Measurements from ENCODE around the gene PLIN3.
A peak's percentile ranks its signal among the peaks of the same experiment; 100 is the strongest.
"Not testable (repeated sequence)": the region's sequence is repeated elsewhere in the genome, so short reads cannot be mapped to it uniquely, and the experiment has no call there.

Gene PLIN3

GRCh38 chr19:4870025-4870700 is 2.7 kb upstream of the PLIN3 start:
- peaks cover 29% of the 10 kb centered on the region for H3K4me1 Mint-ChIP-seq
- no peak overlapping the region for H3K27ac Mint-ChIP-seq
- H3K4me3 Mint-ChIP-seq = no peak overlapping the region
- H3K36me3 Mint-ChIP-seq = no peaks in the 10 kb centered on the region
- peaks cover 15% of the 10 kb centered on the region for H3K27me3 Mint-ChIP-seq
- no peaks in the 10 kb centered on the region for H3K9me3 Mint-ChIP-seq
- no peak for ATAC-seq

- Mint-ChIP-seq H3K36me3 (no peaks in the 10 kb centered on the region), H3K4me1 (peaks cover 44% of the 10 kb centered on the region), H3K27ac (peak overlapping the region; percentile 85), H3K4me3 (peak overlapping the region; percentile 88), H3K27me3 (peaks cover 15% of the 10 kb centered on the region), H3K9me3 (no peaks in the 10 kb centered on the region)
- no peak for ATAC-seq
These were observed 893 bp upstream of the PLIN3 start for GRCh38 chr19:4868286-4868834.

GRCh38 chr19:4866595-4867424 is 657 bp downstream of the PLIN3 start:
- Mint-ChIP-seq H3K36me3 (peaks cover 5% of the 10 kb centered on the region), H3K4me3 (peak overlapping the region; percentile 88), H3K9me3 (no peaks in the 10 kb centered on the region), H3K27ac (peak overlapping the region; percentile 85), H3K4me1 (peaks cover 44% of the 10 kb centered on the region), H3K27me3 (peaks cover 3% of the 10 kb centered on the region)
- ATAC-seq = peak; percentile 31

DNA sequence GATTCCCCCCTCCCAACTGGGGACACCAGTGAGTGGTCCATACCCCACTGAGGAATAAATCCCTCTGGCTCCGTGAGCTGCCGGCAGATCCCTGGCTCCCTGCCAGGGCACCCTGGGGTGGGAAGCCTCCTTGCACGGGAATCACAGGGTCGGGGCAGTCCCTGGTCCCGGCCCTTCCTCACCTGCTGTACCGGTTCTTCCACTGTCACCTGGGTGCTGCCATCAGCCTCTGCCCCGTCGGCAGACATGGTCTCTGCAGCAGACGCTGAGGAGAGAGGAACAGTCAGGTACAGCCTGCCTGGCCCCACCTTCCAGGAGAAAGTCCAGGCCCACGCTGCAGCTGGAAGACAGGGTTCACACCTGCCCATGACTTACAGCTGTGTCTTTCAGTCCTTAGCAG is 6.3 kb downstream of the PLIN3 start:
- Mint-ChIP-seq H3K4me3 (no peak overlapping the region), H3K27me3 (no peaks in the 10 kb centered on the region), H3K27ac (no peak overlapping the region), H3K36me3 (peaks cover 16% of the 10 kb centered on the region), H3K9me3 (no peaks in the 10 kb centered on the region), H3K4me1 (peaks cover 22% of the 10 kb centered on the region)
- no peak for ATAC-seq

- no peak overlapping the region for H3K4me3 Mint-ChIP-seq
- H3K27ac Mint-ChIP-seq = no peak overlapping the region
- no peaks in the 10 kb centered on the region for H3K9me3 Mint-ChIP-seq
- ATAC-seq = no peak
- peaks cover 18% of the 10 kb centered on the region for H3K4me1 Mint-ChIP-seq
- H3K36me3 Mint-ChIP-seq = peaks cover 25% of the 10 kb centered on the region
- H3K27me3 Mint-ChIP-seq = no peaks in the 10 kb centered on the region
These were observed 7.8 kb downstream of the PLIN3 start for GRCh38 chr19:4859697-4860096.

- not testable (repeated sequence) for H3K27ac Mint-ChIP-seq, ATAC-seq, H3K9me3 Mint-ChIP-seq, H3K27me3 Mint-ChIP-seq, H3K4me3 Mint-ChIP-seq
- H3K4me1 Mint-ChIP-seq = peaks cover 11% of the 10 kb centered on the region
- H3K36me3 Mint-ChIP-seq = peaks cover 29% of the 10 kb centered on the region
These were observed 11.0 kb downstream of the PLIN3 start for GRCh38 chr19:4856468-4856867.

- not testable (repeated sequence) for H3K4me3 Mint-ChIP-seq, H3K9me3 Mint-ChIP-seq, H3K27ac Mint-ChIP-seq, ATAC-seq, H3K27me3 Mint-ChIP-seq
- peaks cover 21% of the 10 kb centered on the region for H3K36me3 Mint-ChIP-seq
- H3K4me1 Mint-ChIP-seq = peaks cover 27% of the 10 kb centered on the region
These were observed 14.0 kb downstream of the PLIN3 start for GRCh38 chr19:4853506-4853905.

GRCh38 chr19:4852484-4852883 is 15.0 kb downstream of the PLIN3 start:
- Mint-ChIP-seq H3K36me3 (peaks cover 23% of the 10 kb centered on the region), H3K27me3 (no peaks in the 10 kb centered on the region), H3K27ac (no peak overlapping the region), H3K4me3 (no peak overlapping the region), H3K9me3 (no peaks in the 10 kb centered on the region), H3K4me1 (peaks cover 27% of the 10 kb centered on the region)
- ATAC-seq = no peak

DNA sequence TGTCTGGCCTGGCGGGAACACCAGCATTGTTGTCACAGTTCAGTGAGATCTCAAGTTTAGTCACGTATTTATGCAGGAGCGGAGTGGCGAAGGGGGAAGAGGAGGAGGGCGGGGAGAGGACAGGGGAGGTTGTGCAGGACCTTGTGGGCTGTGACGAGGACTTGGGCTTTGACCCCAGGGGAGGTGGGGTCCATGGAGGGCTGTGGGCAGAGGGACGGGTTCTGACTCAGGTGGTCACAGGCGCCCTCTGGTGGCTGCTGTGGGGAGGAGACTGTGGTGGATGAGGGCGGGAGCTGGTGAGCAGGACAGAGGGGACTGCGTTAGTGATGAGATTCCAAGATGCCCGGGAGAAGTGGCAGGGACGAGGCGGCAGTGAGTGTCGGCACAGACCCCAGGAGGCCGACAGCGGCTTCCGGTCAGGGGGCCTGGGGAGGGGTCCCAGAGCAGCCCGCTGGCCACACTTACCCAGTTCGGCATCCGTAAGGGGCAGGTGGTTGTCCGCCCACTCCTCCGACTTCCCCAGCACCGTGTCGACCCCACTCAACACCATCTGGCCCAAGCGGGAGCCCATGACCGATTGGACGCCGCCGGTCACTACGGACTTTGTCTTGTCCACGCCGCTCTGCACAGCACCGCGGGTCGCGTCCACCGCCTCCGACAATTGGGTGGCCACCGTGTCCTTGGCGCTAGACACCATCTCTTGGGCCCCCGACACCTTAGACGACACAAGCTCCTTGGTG is 15.7 kb downstream of the PLIN3 start:
- ATAC-seq = peak; percentile 83
- Mint-ChIP-seq H3K9me3 (no peaks in the 10 kb centered on the region), H3K36me3 (peaks cover 30% of the 10 kb centered on the region), H3K4me3 (peak overlapping the region; percentile 35), H3K27ac (peak overlapping the region; percentile 69), H3K4me1 (peaks cover 27% of the 10 kb centered on the region), H3K27me3 (no peaks in the 10 kb centered on the region)

- Mint-ChIP-seq H3K9me3 (no peaks in the 10 kb centered on the region), H3K4me3 (no peak overlapping the region), H3K4me1 (peaks cover 27% of the 10 kb centered on the region), H3K27me3 (no peaks in the 10 kb centered on the region), H3K36me3 (peaks cover 32% of the 10 kb centered on the region), H3K27ac (peak overlapping the region; percentile 53)
- no peak for ATAC-seq
These were observed 18.4 kb downstream of the PLIN3 start for GRCh38 chr19:4849019-4849418.

- H3K27ac Mint-ChIP-seq = no peak overlapping the region
- H3K4me1 Mint-ChIP-seq = peaks cover 25% of the 10 kb centered on the region
- peaks cover 42% of the 10 kb centered on the region for H3K36me3 Mint-ChIP-seq
- no peaks in the 10 kb centered on the region for H3K9me3 Mint-ChIP-seq
- no peak overlapping the region for H3K4me3 Mint-ChIP-seq
- no peak for ATAC-seq
- H3K27me3 Mint-ChIP-seq = no peaks in the 10 kb centered on the region
These were observed 20.1 kb downstream of the PLIN3 start for GRCh38 chr19:4847190-4847973.

DNA sequence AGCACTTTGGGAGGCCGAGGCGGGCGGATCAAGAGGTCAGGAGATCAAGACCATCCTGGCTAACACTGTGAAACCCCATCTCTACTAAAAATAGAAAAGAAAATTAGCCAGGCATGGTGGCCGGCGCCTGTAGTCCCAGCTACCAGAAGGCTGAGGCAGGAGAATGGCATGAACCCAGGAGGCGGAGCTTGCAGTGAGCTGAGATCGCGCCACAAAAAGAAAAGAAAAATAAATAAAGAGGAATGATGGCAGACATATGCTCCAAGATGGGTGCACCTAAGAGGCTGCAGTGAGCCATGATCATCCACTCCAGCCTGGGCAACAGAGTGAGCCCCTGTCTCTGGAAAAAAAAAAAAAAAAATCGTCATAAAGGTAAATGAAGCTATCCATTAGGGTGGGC is 21.5 kb downstream of the PLIN3 start:
- peaks cover 40% of the 10 kb centered on the region for H3K36me3 Mint-ChIP-seq
- not testable (repeated sequence) for H3K9me3 Mint-ChIP-seq, H3K4me3 Mint-ChIP-seq, ATAC-seq, H3K27me3 Mint-ChIP-seq, H3K27ac Mint-ChIP-seq
- peaks cover 19% of the 10 kb centered on the region for H3K4me1 Mint-ChIP-seq

DNA sequence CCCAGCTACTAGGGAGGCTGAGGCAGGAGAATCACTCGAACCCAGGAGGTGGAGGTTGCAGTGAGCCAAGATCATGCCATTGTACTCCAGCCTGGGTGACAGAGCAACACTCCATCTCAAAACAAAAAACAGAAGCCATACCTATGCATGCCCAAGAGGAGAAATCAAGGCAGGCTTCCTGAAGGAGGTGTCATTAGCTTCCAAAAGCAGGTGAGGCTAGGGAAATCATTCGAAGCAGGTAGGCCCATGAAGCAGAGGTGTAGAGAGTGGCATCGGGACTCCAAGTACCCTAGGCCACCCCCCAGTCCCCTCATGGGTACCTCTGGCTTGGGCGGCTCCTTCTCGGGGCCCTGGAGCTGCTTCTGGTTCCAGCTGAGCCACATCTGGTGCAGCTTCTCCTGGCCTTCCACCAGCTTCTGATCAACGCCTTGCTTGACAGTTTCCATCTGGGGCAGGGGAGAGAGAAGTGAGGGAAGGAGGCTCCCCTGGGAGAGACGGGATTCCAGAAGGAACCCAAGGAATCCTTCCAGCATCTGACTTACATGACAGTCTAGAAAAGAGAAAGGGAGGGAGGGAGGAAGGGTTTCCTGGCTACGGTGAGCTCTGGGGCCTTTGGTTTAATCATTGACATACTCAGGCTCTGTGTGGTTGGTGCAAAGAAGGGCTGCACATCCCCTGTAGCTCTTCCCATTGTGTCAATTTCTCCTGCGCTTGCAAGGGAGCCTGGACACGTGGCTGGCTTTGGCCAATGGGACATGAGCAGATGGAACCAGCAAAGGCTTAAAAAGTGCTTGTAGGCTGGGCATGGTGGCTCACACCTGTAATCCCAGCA is 22.9 kb downstream of the PLIN3 start:
- Mint-ChIP-seq H3K4me3 (no peak overlapping the region), H3K27ac (no peak overlapping the region), H3K27me3 (no peaks in the 10 kb centered on the region), H3K36me3 (peaks cover 49% of the 10 kb centered on the region), H3K9me3 (no peaks in the 10 kb centered on the region), H3K4me1 (peaks cover 24% of the 10 kb centered on the region)
- no peak for ATAC-seq

DNA sequence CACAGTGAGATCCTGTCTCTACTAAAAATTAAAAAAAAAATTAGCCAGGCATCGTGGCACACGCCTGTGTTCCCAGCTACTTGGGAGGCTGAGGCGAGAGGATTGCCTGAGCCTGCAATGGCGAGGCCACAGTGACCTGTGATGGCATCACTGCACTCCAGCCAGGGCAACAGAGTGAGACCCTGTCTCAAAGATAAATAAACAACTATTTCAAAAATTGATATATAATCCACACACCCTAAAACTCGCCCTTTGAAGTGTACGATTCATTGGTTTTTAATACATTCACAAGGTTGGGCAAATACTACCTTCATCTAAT is 23.9 kb downstream of the PLIN3 start:
- H3K9me3 Mint-ChIP-seq = no peaks in the 10 kb centered on the region
- no peaks in the 10 kb centered on the region for H3K27me3 Mint-ChIP-seq
- no peak overlapping the region for H3K4me3 Mint-ChIP-seq
- no peak for ATAC-seq
- H3K27ac Mint-ChIP-seq = no peak overlapping the region
- peaks cover 57% of the 10 kb centered on the region for H3K36me3 Mint-ChIP-seq
- H3K4me1 Mint-ChIP-seq = peaks cover 18% of the 10 kb centered on the region

All from stimulated activated memory B cell treated with anti-CD40 and anti-IgM and Interleukin-4, amounts not matched to agents 10 μg/mL and 1 μg/mL and 100 μg/mL, for 72 hours (primary cell).